Measurements from ENCODE around the gene TMEM72.

Gene TMEM72

GRCh38 chr10:44935966-44936295, 24.8 kb downstream of the TMEM72 start:
- TF ChIP-seq POLR2A (IDR thresholded peaks at IDR 0.05; ENCODE audit: low read depth, low read length), result no peak
- peak; percentile 22; the same call in 1 of the 2 replicates for TF ChIP-seq SPI1 (IDR thresholded peaks at IDR 0.05; ENCODE audit: low read depth, low read length)
- TF ChIP-seq PAX5 (IDR thresholded peaks at IDR 0.05; ENCODE audit: insufficient read depth, low read length, severe bottlenecking), result no peak
- TF ChIP-seq TAF1 (IDR thresholded peaks at IDR 0.05; ENCODE audit: low read depth, low read length), result no peak
- FAIRE-seq (no peak), DNase-seq (ENCODE audit: insufficient read length, low spot score) (no peak)

- DNase-seq (ENCODE audit: insufficient read length, low spot score), result no peak
- no peak for FAIRE-seq
Observed at GRCh38 chr10:44936314-44936975, 25.3 kb downstream of the TMEM72 start.

GRCh38 chr10:44937196-44938005, 26.3 kb downstream of the TMEM72 start:
- DNase-seq (ENCODE audit: insufficient read length, low spot score), result no peak
- no peak for FAIRE-seq
- no peak for TF ChIP-seq PAX5 (IDR thresholded peaks at IDR 0.05; ENCODE audit: insufficient read depth, low read length, severe bottlenecking)

More at GRCh38 chr10:44936314-44936975, 25.3 kb downstream of the TMEM72 start:
- no peak for TF ChIP-seq SPI1 (IDR thresholded peaks at IDR 0.05; ENCODE audit: low read depth, low read length)
- no peak for TF ChIP-seq POLR2AphosphoS5 (IDR thresholded peaks at IDR 0.05; ENCODE audit: low read depth, low read length)
- no peak for TF ChIP-seq POLR2A (IDR thresholded peaks at IDR 0.05; ENCODE audit: low read depth, low read length)
- no peak for TF ChIP-seq POU2F2 (IDR thresholded peaks at IDR 0.05; ENCODE audit: low read depth, low read length)
- TF ChIP-seq PAX5 (IDR thresholded peaks at IDR 0.05; ENCODE audit: insufficient read depth, low read length, severe bottlenecking), result no peak
- TF ChIP-seq TAF1 (IDR thresholded peaks at IDR 0.05; ENCODE audit: low read depth, low read length), result no peak

GRCh38 chr10:44938956-44939355, 27.8 kb downstream of the TMEM72 start:
- DNase-seq (ENCODE audit: insufficient read length, low spot score), result no peak
- FAIRE-seq, result no peak
- TF ChIP-seq SPI1 (IDR thresholded peaks at IDR 0.05; ENCODE audit: low read depth, low read length) (no peak), POLR2AphosphoS5 (IDR thresholded peaks at IDR 0.05; ENCODE audit: low read depth, low read length) (no peak), PAX5 (IDR thresholded peaks at IDR 0.05; ENCODE audit: insufficient read depth, low read length, severe bottlenecking) (no peak), TAF1 (IDR thresholded peaks at IDR 0.05; ENCODE audit: low read depth, low read length) (no peak), POLR2A (IDR thresholded peaks at IDR 0.05; ENCODE audit: low read depth, low read length) (no peak), POU2F2 (IDR thresholded peaks at IDR 0.05; ENCODE audit: low read depth, low read length) (no peak)

- TF ChIP-seq POU2F2 (IDR thresholded peaks at IDR 0.05; ENCODE audit: low read depth, low read length) (no peak), POLR2AphosphoS5 (IDR thresholded peaks at IDR 0.05; ENCODE audit: low read depth, low read length) (no peak), TAF1 (IDR thresholded peaks at IDR 0.05; ENCODE audit: low read depth, low read length) (no peak), POLR2A (IDR thresholded peaks at IDR 0.05; ENCODE audit: low read depth, low read length) (no peak), PAX5 (IDR thresholded peaks at IDR 0.05; ENCODE audit: insufficient read depth, low read length, severe bottlenecking) (no peak)
- FAIRE-seq (no peak), DNase-seq (ENCODE audit: insufficient read length, low spot score) (no peak)
Observed at GRCh38 chr10:44939691-44940401, 28.7 kb downstream of the TMEM72 start.

GRCh38 chr10:44944354-44944753, 33.2 kb downstream of the TMEM72 start:
- no peak for FAIRE-seq
- no peak for DNase-seq (ENCODE audit: insufficient read length, low spot score)
- TF ChIP-seq PAX5 (IDR thresholded peaks at IDR 0.05; ENCODE audit: insufficient read depth, low read length, severe bottlenecking) (no peak), POLR2AphosphoS5 (IDR thresholded peaks at IDR 0.05; ENCODE audit: low read depth, low read length) (no peak), TAF1 (IDR thresholded peaks at IDR 0.05; ENCODE audit: low read depth, low read length) (no peak), POU2F2 (IDR thresholded peaks at IDR 0.05; ENCODE audit: low read depth, low read length) (no peak), POLR2A (IDR thresholded peaks at IDR 0.05; ENCODE audit: low read depth, low read length) (no peak), SPI1 (IDR thresholded peaks at IDR 0.05; ENCODE audit: low read depth, low read length) (no peak)

- TF ChIP-seq SPI1 (IDR thresholded peaks at IDR 0.05; ENCODE audit: low read depth, low read length), result 0 out of 2 replicates have a peak, but pooled peaks have one; percentile 30
- no peak for TF ChIP-seq POU2F2 (IDR thresholded peaks at IDR 0.05; ENCODE audit: low read depth, low read length)
- no peak for TF ChIP-seq POLR2AphosphoS5 (IDR thresholded peaks at IDR 0.05; ENCODE audit: low read depth, low read length)
- DNase-seq (ENCODE audit: insufficient read length, low spot score) (no peak), FAIRE-seq (peak; percentile 76)
Observed at GRCh38 chr10:44946205-44946604, 35.1 kb downstream of the TMEM72 start.

- FAIRE-seq, result peak; percentile 85
- no peak for DNase-seq (ENCODE audit: insufficient read length, low spot score)
- TF ChIP-seq TAF1 (IDR thresholded peaks at IDR 0.05; ENCODE audit: low read depth, low read length), result no peak
- peak; percentile 97 for TF ChIP-seq SPI1 (IDR thresholded peaks at IDR 0.05; ENCODE audit: low read depth, low read length)
Observed at GRCh38 chr10:44947371-44948152, 36.4 kb downstream of the TMEM72 start.

- DNase-seq (ENCODE audit: insufficient read length, low spot score) (no peak), FAIRE-seq (peak; percentile 66)
- TF ChIP-seq POU2F2 (IDR thresholded peaks at IDR 0.05; ENCODE audit: low read depth, low read length) (no peak), SPI1 (IDR thresholded peaks at IDR 0.05; ENCODE audit: low read depth, low read length) (peak; percentile 44; the same call in 1 of the 2 replicates)
Observed at GRCh38 chr10:44948642-44949041, 37.5 kb downstream of the TMEM72 start.

Measured in GM12891 (cell line).